HG03108 (cell line): ENCODE measurements around the gene CHAD.
"Not testable (repeated sequence)": the region's sequence is repeated elsewhere in the genome, so short reads cannot be mapped to it uniquely, and the experiment has no call there.

Source experiments
- ATAC-seq: cut with Tn5 transposase; IDR thresholded peaks from one replicate; pipeline ENCODE4 v1.9.1; 2021; ENCODE audit warnings: moderate library complexity; ENCODE audit not compliant: unreplicated experiment

Gene CHAD

DNA sequence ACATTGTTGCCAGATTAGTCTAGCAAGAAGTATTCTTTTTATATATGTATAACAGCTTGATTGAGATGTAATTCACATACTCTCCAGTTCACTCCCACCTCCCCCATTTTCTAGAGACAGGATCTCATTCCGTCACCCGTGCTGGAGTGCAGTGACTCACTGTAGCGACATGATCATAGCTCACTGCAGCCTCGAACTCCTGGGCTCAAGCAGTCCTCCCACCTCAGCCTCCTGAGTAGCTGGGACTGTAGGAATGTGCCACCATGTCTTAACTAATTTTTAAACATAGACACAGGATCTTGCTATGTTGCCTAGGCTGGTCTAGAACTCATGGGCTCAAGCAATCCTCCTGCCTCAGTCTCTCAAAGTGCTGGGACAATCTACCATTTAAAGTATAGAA lies 6.7 kb upstream of the CHAD start:
- no peak for ATAC-seq

DNA sequence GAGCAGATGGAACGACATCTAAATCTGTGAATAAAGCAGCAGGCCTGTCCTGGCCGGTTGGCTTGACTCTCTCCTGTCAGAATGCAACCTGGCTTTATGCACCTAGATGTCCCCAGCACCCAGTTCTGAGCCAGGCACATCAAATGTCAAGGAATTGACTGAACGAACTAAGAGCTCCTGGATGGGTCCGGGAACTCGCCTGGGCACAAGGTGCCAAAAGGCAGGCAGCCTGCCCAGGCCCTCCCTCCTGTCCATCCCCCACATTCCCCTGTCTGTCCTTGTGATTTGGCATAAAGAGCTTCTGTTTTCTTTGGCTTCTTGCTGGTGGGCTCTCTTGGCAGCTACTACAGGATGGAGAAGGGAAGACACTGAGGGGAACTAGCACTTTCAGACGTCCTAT lies 5.8 kb upstream of the CHAD start:
- ATAC-seq: no peak

- no peak for ATAC-seq
Observed at GRCh38 chr17:50473901-50474300, 5.2 kb upstream of the CHAD start.

- ATAC-seq: not testable (repeated sequence)
Observed at GRCh38 chr17:50472761-50473161, 4.1 kb upstream of the CHAD start.

DNA sequence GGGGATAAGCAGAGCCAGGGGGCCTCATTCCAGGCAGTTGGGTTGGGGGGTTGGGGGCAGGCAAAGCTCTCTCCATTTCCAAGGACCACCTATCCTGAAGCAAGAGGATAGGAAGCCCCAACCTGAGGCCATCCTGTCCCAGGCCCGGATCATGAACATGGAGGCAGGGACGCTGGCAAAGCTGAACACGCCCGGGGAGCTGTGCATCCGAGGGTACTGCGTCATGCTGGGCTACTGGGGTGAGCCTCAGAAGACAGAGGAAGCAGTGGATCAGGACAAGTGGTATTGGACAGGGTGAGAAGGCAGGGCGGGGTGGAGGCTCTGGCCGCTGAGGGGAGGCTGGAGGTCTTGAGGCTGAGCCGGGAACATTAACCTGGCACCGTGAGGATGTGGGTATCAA lies 3.6 kb upstream of the CHAD start:
- ATAC-seq: no peak

GRCh38 chr17:50471009-50471905 lies 2.6 kb upstream of the CHAD start:
- ATAC-seq: no peak

- no peak for ATAC-seq
Observed at GRCh38 chr17:50470426-50470825, 1.7 kb upstream of the CHAD start.

DNA sequence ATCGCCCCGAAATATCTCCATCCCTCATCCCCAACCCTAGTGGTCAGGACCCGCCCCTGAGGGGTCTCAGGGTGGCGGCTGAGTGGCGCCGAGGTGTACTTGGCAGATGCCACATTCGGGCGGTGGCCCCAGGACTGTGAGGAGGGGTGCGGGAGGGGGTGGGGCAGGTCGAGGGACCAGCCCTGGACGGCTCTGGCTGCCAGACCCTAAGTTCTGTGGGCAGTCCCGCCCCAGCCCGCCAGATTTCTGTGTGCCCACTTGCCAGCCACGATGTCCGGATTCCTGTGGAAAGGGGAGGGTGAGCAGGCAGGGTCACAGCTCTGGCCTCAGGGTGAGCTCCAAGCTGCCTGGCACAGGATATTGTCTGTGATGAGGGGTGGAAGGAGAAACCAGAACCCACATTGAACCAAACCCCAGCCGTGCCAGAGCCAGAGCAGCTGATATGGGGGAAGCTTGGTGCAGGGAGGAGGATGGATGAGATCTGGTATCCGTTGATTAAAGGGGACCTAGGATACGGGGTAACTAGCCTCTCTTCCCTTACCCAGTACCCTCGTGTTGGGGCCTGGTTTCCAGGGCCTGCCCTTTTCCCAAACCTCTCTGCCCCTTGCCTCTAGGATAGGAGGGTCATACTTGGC lies 1.1 kb upstream of the CHAD start:
- ATAC-seq: no peak

- ATAC-seq: no peak
Observed at GRCh38 chr17:50469208-50469605, 527 bp upstream of the CHAD start.

- no peak for ATAC-seq
Observed at GRCh38 chr17:50467855-50468303, 801 bp downstream of the CHAD start.

DNA sequence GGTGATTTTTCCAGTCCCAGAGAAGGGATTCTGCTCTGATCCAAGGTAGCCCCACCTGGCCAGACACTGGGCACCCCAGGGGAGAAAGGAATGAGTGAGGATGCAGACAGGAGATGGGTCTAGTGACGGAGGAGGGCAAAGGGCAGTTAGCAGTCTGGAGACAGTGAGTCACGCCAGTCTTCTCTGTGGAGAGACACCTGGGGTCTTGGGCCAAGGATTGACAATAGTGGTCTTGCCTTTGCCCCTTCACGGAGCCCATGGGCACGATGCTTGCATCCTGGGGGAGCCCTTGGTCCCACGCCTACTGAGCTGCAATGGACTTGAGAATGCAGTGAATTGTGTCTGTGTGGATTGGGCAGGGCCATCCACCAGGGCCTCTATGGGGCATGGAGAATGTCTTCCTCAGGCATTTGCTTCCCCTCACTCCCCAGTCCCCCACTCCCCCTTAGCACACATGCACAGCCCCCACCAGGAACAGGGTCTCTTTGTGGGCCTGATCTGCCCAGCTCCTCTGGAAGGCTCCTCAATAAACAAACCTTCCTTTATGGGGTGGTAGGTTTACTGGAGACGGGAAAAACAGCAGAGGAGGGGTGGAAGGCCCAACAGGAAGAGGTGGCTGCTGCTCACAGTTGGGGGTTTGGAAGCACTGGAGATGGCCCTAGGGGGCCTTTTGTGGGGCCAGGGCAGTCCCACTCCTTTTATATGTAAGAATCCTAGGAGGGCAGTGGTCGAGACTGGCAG lies 1.4 kb downstream of the CHAD start:
- no peak for ATAC-seq

DNA sequence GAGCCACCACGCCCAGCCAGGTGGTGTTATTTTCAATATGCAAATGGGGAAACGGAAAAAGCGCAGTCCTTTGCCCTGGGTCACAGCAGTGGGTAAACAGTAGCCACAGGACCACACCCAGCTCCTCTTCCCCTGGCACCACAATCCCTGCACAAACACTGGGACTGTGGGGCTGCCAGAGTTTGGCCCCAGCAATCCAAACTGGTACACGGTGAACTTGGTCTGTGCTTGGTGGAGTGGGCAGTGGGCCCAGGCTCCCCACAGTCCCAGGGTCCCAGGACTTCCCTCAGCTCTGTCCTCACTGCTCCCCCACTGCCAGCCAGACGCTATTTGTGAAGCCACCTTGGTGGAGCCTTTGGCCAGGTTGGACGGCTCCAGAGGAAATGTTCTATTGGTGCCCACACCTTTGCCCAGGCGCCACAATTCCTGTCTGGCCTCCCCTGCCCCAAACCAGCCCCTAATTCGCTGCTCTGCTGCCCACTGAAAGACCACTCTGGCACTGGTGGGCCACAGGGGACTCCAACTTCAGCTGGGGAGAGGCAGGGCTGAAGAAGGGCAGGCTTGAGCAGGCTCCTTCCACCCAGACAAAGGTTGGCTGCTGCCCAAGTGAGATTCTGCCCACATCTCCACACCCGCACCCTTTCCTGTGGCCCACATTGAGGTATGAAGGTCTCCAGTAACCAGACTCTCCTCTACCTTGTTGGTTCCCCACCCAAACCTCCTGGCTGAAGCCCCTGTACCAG lies 2.1 kb downstream of the CHAD start:
- no peak for ATAC-seq

DNA sequence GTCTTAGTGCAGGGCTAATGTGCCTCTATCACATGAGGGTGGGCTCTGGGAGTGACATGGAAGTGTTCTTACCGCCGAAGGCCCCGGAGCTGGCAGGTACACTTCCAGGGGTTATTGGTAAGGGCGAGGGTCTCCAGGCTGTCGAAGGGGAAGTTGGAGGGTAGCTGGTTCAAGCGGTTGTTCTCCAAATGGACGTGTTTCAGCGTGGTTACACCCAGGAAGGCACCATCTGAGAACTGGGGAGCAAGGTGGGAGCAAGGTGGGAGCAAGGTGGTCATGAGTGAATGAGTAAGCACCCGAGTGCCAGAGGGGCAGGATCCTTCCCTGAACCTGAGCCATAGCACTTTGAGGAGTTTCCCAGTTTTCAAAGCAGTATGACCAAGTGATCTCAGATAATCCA lies 3.0 kb downstream of the CHAD start:
- ATAC-seq: no peak

DNA sequence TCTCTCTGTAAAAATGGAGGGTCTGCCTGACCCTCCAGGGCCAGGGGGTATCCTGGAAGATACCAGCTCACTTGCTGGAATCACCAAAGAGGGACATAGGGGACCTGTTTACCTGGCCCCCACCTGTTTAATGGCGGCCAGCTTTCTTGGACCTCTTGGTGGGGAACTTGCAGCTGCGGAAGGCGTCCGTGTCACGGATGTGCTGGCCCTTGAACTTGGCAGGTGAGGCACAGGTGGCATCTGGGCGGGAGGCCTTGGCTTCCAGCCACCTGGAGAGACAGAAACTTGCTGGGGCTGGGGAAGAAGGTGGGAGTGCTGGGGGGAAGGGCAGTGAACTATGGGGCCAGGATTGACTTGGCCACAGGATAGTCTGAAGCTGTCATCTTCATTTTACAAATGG lies 3.5 kb downstream of the CHAD start:
- no peak for ATAC-seq

DNA sequence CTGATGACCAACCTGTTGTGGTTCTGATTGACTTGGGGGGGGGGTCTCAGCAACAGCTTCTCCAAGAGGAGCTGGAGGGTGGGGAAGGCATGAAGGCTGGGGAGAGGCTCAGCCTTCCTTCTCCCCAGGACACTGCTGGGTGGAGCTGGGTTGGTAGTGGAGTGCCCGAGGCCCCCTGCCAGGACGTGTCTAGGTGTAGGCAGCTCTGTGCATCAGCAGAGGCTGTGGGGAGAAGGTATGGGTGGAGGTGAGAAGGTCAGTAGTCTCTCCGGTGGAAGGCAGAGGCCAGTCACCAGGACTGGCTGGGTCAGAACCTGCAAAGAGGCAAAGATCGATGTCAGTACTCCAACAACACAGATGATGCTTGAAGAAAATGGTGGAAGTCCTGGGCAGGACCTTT lies 3.9 kb downstream of the CHAD start:
- no peak for ATAC-seq

GRCh38 chr17:50464121-50464520 lies 4.6 kb downstream of the CHAD start:
- ATAC-seq: no peak

- ATAC-seq: no peak
Observed at GRCh38 chr17:50462446-50462845, 6.2 kb downstream of the CHAD start.

- ATAC-seq: no peak
Observed at GRCh38 chr17:50461550-50462132, 7.0 kb downstream of the CHAD start.

DNA sequence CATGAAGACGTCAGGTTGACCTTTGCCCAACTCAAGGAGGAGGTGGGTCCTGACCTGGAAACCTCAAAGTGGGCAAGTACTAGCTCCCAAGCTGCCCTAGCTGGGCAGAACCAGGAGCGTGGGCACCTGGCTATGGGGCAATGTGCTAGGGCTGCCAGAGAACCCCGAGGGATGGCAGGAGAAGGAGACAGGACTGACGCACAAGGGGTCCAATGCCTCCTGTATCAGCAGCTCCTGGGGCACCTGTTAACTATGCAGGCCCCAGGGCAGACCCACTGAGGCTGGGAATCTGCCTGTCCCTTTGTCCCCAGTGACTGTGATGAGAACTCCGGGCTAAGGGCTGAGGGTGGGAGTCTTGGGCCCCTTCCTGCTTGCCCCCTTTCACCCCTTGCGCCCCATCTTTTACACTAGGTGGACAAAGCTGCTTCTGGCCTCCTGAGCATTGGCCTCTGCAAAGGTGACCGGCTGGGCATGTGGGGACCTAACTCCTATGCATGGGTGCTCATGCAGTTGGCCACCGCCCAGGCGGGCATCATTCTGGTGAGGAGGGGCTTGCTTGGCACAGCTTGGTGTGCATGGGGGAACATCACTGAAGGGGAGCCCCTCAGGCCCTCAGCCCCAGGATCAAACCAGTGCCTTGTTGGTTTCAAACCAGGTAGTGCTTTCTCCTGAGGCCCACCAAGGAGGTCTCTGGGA lies 7.7 kb downstream of the CHAD start:
- no peak for ATAC-seq

- no peak for ATAC-seq
Observed at GRCh38 chr17:50459756-50460155, 8.9 kb downstream of the CHAD start.
